ENCODE data around the gene BCDIN3D.
A peak's percentile ranks its signal among the peaks of the same experiment; 100 is the strongest.

DNA sequence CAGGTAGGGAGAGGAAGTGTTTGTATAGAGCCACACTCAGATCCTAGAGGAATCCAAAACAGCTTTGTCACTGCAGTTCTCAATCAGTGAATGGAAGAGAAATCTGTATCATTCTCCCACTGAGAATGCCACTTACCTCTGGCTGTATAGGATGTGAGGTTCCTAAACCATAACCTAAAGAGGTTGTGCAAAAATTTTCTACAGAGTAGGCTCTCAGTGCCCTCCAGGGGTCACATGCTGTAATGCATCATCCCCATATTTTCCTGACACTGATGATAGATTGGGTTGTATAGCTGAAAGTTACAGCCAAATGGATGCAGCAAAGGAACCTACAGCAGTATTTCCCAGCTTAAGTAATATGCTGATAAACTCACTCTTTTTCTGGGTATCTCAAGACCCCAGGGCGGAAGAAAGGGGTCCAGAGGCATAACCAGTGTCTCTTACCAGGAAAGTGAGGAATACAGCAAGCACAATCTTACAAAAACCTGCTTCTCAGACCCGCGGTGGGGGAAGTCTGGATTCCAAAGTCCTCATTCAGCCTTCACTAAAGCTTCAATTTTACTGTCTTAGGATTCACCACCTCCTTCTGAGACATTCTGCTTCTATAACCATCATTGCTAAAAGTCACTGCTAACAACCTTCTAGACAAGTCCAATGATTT is 3.8 kb downstream of the BCDIN3D start:
- TF ChIP-seq, protein P1, sequence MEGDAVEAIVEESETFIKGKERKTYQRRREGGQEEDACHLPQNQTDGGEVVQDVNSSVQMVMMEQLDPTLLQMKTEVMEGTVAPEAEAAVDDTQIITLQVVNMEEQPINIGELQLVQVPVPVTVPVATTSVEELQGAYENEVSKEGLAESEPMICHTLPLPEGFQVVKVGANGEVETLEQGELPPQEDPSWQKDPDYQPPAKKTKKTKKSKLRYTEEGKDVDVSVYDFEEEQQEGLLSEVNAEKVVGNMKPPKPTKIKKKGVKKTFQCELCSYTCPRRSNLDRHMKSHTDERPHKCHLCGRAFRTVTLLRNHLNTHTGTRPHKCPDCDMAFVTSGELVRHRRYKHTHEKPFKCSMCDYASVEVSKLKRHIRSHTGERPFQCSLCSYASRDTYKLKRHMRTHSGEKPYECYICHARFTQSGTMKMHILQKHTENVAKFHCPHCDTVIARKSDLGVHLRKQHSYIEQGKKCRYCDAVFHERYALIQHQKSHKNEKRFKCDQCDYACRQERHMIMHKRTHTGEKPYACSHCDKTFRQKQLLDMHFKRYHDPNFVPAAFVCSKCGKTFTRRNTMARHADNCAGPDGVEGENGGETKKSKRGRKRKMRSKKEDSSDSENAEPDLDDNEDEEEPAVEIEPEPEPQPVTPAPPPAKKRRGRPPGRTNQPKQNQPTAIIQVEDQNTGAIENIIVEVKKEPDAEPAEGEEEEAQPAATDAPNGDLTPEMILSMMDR (IDR thresholded peaks at IDR 0.05) = peak in 3 of 4 experiments; percentile 17 to 61 (median 52)
- TF ChIP-seq POLR2A (IDR thresholded peaks at IDR 0.05) = no peak

Data from prostate gland (tissue), 2 donors.